Hepatocyte (in vitro differentiated cells): ENCODE data around the gene NAE1.

Source experiments
- EZH2 ChIP-seq: fragments of 200-600 bp; sonication (generic); IDR thresholded peaks from 2 replicates; pipeline ENCODE4 v1.6.1; 2016; ENCODE audit warnings: antibody characterized with exemption, mild to moderate bottlenecking, borderline replicate concordance
- EZH2phosphoT487 ChIP-seq: fragments of 200-600 bp; sonication (generic); IDR thresholded peaks from one replicate; pipeline ENCODE4 v1.6.1; 2018; ENCODE audit warnings: antibody characterized with exemption, mild to moderate bottlenecking, low read depth, moderate library complexity; ENCODE audit not compliant: unreplicated experiment, severe bottlenecking
- TF ChIP-seq, protein P1 (sequence below): fragments of 200-600 bp; sonication (generic); IDR thresholded peaks from 2 replicates; pipeline ENCODE4 v1.5.1; 2016; ENCODE audit warnings: antibody characterized with exemption, mild to moderate bottlenecking; ENCODE audit not compliant: poor library complexity

DNA sequence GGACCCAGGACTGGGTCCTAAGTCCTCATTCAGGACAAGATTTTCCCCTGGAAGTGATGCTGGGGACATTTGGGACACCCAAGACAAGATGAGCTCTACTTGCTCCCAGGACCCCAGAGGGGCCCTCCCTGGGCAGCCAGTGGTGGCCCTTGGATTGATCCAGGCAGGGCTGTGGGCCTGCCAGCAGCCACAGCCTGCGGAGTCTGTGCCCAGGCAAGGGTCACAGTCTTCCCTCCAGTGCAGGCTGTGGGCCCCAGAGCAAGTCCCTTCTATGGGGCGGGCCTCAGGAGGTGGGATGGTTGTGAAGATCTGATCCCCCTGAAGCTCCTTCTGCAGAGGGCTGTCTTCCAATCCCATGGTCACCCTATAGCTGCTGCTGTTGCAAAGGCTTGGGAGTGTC lies 26.0 kb upstream of the NAE1 start:
- TF ChIP-seq, protein P1, sequence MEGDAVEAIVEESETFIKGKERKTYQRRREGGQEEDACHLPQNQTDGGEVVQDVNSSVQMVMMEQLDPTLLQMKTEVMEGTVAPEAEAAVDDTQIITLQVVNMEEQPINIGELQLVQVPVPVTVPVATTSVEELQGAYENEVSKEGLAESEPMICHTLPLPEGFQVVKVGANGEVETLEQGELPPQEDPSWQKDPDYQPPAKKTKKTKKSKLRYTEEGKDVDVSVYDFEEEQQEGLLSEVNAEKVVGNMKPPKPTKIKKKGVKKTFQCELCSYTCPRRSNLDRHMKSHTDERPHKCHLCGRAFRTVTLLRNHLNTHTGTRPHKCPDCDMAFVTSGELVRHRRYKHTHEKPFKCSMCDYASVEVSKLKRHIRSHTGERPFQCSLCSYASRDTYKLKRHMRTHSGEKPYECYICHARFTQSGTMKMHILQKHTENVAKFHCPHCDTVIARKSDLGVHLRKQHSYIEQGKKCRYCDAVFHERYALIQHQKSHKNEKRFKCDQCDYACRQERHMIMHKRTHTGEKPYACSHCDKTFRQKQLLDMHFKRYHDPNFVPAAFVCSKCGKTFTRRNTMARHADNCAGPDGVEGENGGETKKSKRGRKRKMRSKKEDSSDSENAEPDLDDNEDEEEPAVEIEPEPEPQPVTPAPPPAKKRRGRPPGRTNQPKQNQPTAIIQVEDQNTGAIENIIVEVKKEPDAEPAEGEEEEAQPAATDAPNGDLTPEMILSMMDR = no peak
- no peak for TF ChIP-seq EZH2
- no peak for TF ChIP-seq EZH2phosphoT487
